Neutrophil (primary cell): ENCODE measurements around the gene FGF12.

Experiments used
- H3K27ac ChIP-seq: fragments of 200-600 bp; sonication (generic); 2 replicates; pipeline ENCODE4 v1.5.1; 2016; ENCODE audit warnings: mild to moderate bottlenecking, moderate library complexity
- H3K27me3 ChIP-seq: fragments of 200-600 bp; sonication (generic); 2 replicates; pipeline ENCODE4 v1.6.0; 2016; ENCODE audit warnings: mild to moderate bottlenecking
- H3K36me3 ChIP-seq: fragments of 200-600 bp; sonication (generic); 2 replicates; pipeline ENCODE4 v1.5.1; 2017
- H3K4me1 ChIP-seq, 2 experiments: fragments of 200-600 bp in 1 of 2; sonication (generic) in 1 of 2; 1 replicate in 1 of 2; 2 replicates in 1 of 2; pipeline versions ENCODE4 v1.5.1 to v1.6.1; 2013 to 2016; ENCODE audit warnings: low read depth in 1 of 2, low read length in 1 of 2, mild to moderate bottlenecking in 1 of 2, moderate library complexity in 1 of 2; ENCODE audit not compliant: control insufficient read depth in 1 of 2, insufficient read depth in 1 of 2
- H3K4me3 ChIP-seq, 2 experiments: fragments of 200-600 bp in 1 of 2; sonication (generic) in 1 of 2; 1 replicate in 1 of 2; 2 replicates in 1 of 2; pipeline ENCODE4 v1.5.1; 2013 to 2016; ENCODE audit warnings: low read depth in 1 of 2, low read length in 1 of 2, mild to moderate bottlenecking in 1 of 2, moderate library complexity in 1 of 2
- H3K9me3 ChIP-seq: fragments of 200-600 bp; sonication (generic); 2 replicates; pipeline ENCODE4 v1.5.1; 2016
- CTCF ChIP-seq: fragments of 200-600 bp; sonication (generic); IDR thresholded peaks from 2 replicates; pipeline ENCODE4 v1.5.1; 2016; ENCODE audit warnings: antibody characterized with exemption

FGF12 gene

GRCh38 chr3:192128922-192129321 lies 598.4 kb downstream of the FGF12 start:
- no peaks in the 10 kb centered on the region for H3K27me3 ChIP-seq
- H3K27ac ChIP-seq = no peak overlapping the region
- H3K9me3 ChIP-seq = no peaks in the 10 kb centered on the region
- H3K4me1 ChIP-seq = no peaks in the 10 kb centered on the region
- no peaks in the 10 kb centered on the region for H3K36me3 ChIP-seq
- no peak for TF ChIP-seq CTCF
- H3K4me3 ChIP-seq = no peak overlapping the region

- no peaks in the 10 kb centered on the region for H3K9me3 ChIP-seq
- no peaks in the 10 kb centered on the region for H3K36me3 ChIP-seq
- no peak for TF ChIP-seq CTCF
- H3K4me1 ChIP-seq = no peaks in the 10 kb centered on the region
- no peak overlapping the region for H3K27ac ChIP-seq
- H3K4me3 ChIP-seq = no peak overlapping the region
- no peaks in the 10 kb centered on the region for H3K27me3 ChIP-seq
These were observed 599.3 kb downstream of the FGF12 start for GRCh38 chr3:192128060-192128459.

DNA sequence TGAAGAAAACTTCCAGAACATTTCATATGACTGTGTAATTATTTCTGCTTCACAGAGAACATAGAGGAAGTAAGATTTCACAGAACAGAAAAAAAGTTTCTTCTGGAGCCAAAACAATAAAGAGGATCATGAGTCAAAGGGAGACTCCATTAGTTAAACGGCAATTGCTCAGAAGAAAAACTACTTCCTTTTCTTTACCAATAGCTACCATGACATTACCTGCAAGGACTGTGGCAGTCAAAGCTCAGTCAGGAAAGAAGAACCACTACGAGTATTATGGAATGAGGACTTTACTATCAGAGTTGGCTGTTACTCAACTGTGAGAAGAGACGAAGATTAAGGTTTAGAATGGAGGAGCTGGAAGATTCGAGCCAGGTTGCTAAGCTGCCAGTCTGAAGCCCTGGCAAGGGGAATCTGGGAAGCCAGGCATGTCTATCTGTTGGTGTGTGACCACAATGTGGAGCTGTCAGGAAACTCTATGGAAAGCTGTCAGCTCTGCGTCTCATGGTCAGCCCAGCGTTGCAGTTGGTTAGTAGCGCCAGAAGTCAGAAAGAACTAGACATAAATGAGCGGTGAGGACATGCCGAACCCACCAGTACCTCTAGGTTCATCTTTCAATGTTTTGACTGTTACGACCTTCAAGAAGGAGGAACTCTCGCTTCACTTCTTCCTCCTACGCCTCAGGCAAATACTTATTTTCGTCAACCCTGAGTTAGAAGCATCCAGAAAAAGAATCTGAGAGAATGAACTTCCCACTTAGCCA lies 604.3 kb downstream of the FGF12 start:
- Histone ChIP-seq H3K4me3 (no peak overlapping the region), H3K36me3 (no peaks in the 10 kb centered on the region), H3K27me3 (no peaks in the 10 kb centered on the region), H3K4me1 (no peaks in the 10 kb centered on the region), H3K9me3 (no peaks in the 10 kb centered on the region), H3K27ac (no peak overlapping the region)
- no peak for TF ChIP-seq CTCF

GRCh38 chr3:192121923-192122322 lies 605.4 kb downstream of the FGF12 start:
- Histone ChIP-seq H3K27me3 (no peaks in the 10 kb centered on the region), H3K4me1 (no peaks in the 10 kb centered on the region), H3K27ac (no peak overlapping the region), H3K36me3 (no peaks in the 10 kb centered on the region), H3K9me3 (no peaks in the 10 kb centered on the region), H3K4me3 (no peak overlapping the region)
- no peak for TF ChIP-seq CTCF

- no peaks in the 10 kb centered on the region for H3K27me3 ChIP-seq
- H3K9me3 ChIP-seq = no peaks in the 10 kb centered on the region
- TF ChIP-seq CTCF = no peak
- no peak overlapping the region for H3K4me3 ChIP-seq
- no peaks in the 10 kb centered on the region for H3K4me1 ChIP-seq
- no peaks in the 10 kb centered on the region for H3K36me3 ChIP-seq
- no peak overlapping the region for H3K27ac ChIP-seq
These were observed 618.5 kb downstream of the FGF12 start for GRCh38 chr3:192108820-192109219.
